ENCODE data around the gene ELMO2. TPM values are rescaled to one million over a fixed set of nuclear protein-coding genes. Genes with fewer than 3 reads are reported as not detected.

The ELMO2 gene
- total RNA-seq, 2 experiments from 2014 or later, result 85.6 to 97.6 TPM

- peak; percentile 88 for DNase-seq
- H3K27ac Mint-ChIP-seq, result peak overlapping the region; percentile 91
- ChIA-PET POLR2A (interaction anchor here (0.6 to 3.5 kb wide), 20 partner anchors 8 to 992 kb away, joined by 3 to 13 read pairs (median 4); partner anchors contain the start of genes ACOT8, PCIF1, TP53RK and ZMYND8), CTCF (interaction anchor here (1.0 to 1.9 kb wide), 6 partner anchors 9 to 48 kb away, joined by 3 to 9 read pairs (median 6); partner anchors contain the start of gene ELMO2)
- peaks cover 81% of the 10 kb centered on the region for H3K36me3 Mint-ChIP-seq (ENCODE audit: low read depth)
- H3K9me3 Mint-ChIP-seq, result no peaks in the 10 kb centered on the region
- peaks cover 74% of the 10 kb centered on the region for H3K4me1 Mint-ChIP-seq
- peak overlapping the region; percentile 93 for H3K4me3 Mint-ChIP-seq
- H3K27me3 Mint-ChIP-seq, result no peaks in the 10 kb centered on the region
Measured at GRCh38 chr20:46363874-46364669, 42.3 kb downstream of the ELMO2 start.

GRCh38 chr20:46362921-46363867, 43.2 kb downstream of the ELMO2 start:
- Mint-ChIP-seq H3K4me1 (peaks cover 70% of the 10 kb centered on the region), H3K4me3 (peak overlapping the region; percentile 93), H3K27me3 (no peaks in the 10 kb centered on the region), H3K9me3 (no peaks in the 10 kb centered on the region), H3K36me3 (ENCODE audit: low read depth) (peaks cover 73% of the 10 kb centered on the region), H3K27ac (peak overlapping the region; percentile 91)
- ChIA-PET POLR2A (interaction anchor here (0.7 to 3.5 kb wide), 14 partner anchors 8 to 993 kb away, joined by 3 to 13 read pairs (median 4); partner anchors contain the start of genes ACOT8, PCIF1, ZMYND8 and ZNF335), CTCF (interaction anchor here (1.6 to 1.9 kb wide), 3 partner anchors 14 to 43 kb away, joined by 6 to 9 read pairs (median 7); partner anchors contain the start of gene ELMO2)
- no peak for DNase-seq

- Mint-ChIP-seq H3K27me3 (no peaks in the 10 kb centered on the region), H3K9me3 (no peaks in the 10 kb centered on the region), H3K4me3 (peak overlapping the region; percentile 93), H3K4me1 (peaks cover 77% of the 10 kb centered on the region), H3K36me3 (ENCODE audit: low read depth) (peaks cover 62% of the 10 kb centered on the region), H3K27ac (peak overlapping the region; percentile 91)
- ChIA-PET POLR2A (interaction anchor here (0.8 kb wide), 1 partner anchor 55 kb away, joined by 3 read pairs; no protein-coding TSS in a partner anchor), CTCF (interaction anchor here (1.1 to 1.3 kb wide), 3 partner anchors 12 to 39 kb away, joined by 3 to 5 read pairs (median 3); no protein-coding TSS in a partner anchor)
- DNase-seq, result no peak
Measured at GRCh38 chr20:46361811-46362210, 44.6 kb downstream of the ELMO2 start.

DNA sequence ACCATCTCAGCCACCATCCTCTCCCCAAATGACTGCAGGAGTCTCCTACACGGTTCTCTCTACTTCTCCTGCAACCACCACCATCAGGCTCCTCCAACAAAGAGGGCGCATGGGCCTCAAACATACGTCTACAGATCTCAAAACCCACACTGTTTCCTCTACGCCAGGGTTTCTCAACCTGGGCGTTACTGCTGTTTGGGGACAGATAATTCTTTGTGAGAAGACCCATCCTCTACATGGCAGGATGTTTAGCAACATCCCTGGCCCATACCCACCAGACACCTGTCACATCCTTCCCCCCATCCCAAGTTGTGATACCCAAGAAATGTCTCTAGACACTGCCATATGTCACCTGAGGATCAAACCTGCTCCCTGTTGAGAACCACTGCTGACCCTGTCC, 45.0 kb downstream of the ELMO2 start:
- H3K27me3 Mint-ChIP-seq, result no peaks in the 10 kb centered on the region
- H3K36me3 Mint-ChIP-seq (ENCODE audit: low read depth), result peaks cover 57% of the 10 kb centered on the region
- H3K9me3 Mint-ChIP-seq, result no peaks in the 10 kb centered on the region
- H3K4me3 Mint-ChIP-seq, result peak overlapping the region; percentile 93
- ChIA-PET POLR2A (interaction anchor here (0.8 kb wide), 1 partner anchor 54 kb away, joined by 3 read pairs; no protein-coding TSS in a partner anchor), CTCF (interaction anchor here (1.1 to 1.3 kb wide), 3 partner anchors 11 to 39 kb away, joined by 3 to 5 read pairs (median 3); no protein-coding TSS in a partner anchor)
- DNase-seq, result peak; percentile 45
- peak overlapping the region; percentile 91 for H3K27ac Mint-ChIP-seq
- H3K4me1 Mint-ChIP-seq, result peaks cover 73% of the 10 kb centered on the region

DNA sequence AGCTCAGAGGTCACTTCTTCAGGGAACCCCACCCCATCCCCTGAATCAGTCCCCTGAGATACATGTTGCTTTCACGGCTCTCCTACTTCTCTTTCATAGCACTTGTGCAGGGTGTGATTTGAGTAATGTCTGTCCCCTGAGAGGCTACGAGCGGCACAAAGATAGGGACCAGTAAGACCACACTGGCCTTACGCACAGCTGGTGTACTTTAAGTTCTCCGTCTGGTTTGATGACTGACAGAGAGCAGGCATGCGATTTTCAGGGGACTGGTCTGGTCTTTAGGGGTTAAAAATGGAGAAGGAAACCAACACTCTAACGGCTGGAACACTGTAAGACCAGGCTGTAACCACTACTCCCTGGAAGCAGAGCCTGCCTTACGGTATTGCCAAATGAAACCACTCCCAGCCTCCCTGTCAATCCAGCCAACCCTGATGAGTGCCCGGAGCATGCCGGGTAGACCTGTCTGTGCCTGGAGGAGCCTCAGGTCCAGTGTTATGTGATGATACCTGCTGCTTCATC, 47.1 kb downstream of the ELMO2 start:
- CTCF ChIA-PET, result interaction anchor here (0.7 kb wide), 1 partner anchor 10 kb away, joined by 3 read pairs; no protein-coding TSS in a partner anchor
- no peak for DNase-seq
- peaks cover 46% of the 10 kb centered on the region for H3K36me3 Mint-ChIP-seq (ENCODE audit: low read depth)
- peaks cover 52% of the 10 kb centered on the region for H3K4me1 Mint-ChIP-seq
- POLR2A ChIA-PET, result no interaction called here
- peak overlapping the region; percentile 11 for H3K27ac Mint-ChIP-seq
- no peaks in the 10 kb centered on the region for H3K27me3 Mint-ChIP-seq
- H3K4me3 Mint-ChIP-seq, result no peak overlapping the region
- no peaks in the 10 kb centered on the region for H3K9me3 Mint-ChIP-seq

DNA sequence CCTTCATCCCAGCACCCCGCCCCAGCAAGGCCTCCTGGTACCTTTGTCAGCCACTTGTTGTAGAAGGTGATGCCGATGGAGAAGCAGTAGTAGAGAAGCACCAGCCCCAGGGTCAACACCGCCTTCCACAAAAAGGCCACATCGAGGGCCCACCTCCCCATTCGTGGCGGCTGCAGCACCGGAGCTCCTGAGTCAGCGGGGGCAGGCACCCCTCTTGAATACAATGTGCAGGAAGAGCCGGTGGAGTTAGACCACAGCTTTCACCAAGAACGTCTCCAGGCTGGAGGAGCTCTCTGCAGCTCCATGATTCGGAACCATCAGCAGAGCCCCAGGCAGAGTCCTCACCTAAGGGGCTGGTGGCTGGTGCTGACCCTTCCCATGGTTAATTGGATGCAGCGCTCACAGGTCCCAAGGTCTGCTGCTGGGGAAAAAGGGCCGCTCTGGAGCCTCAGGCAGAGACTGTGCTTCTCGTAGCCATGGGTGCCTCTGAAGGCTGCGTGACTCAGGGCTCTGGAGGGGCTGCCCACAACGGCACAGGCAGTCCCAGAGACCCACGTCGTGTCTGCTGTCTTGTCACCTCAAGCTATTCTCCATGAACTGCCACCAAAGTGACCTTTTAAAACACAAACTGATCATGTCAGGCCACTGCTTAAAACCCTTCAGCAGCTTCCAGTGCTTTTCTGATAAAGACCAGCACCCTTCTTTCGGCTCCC, 47.9 kb downstream of the ELMO2 start:
- Mint-ChIP-seq H3K9me3 (no peaks in the 10 kb centered on the region), H3K27me3 (no peaks in the 10 kb centered on the region), H3K27ac (no peak overlapping the region), H3K4me1 (peaks cover 49% of the 10 kb centered on the region), H3K36me3 (ENCODE audit: low read depth) (peaks cover 42% of the 10 kb centered on the region), H3K4me3 (no peak overlapping the region)
- no peak for DNase-seq
- POLR2A ChIA-PET, result no interaction called here
- CTCF ChIA-PET, result interaction anchor here (0.7 to 1.0 kb wide), 2 partner anchors 10 kb away, joined by 3 to 5 read pairs; no protein-coding TSS in a partner anchor

GRCh38 chr20:46357030-46357514, 49.3 kb downstream of the ELMO2 start:
- Mint-ChIP-seq H3K4me1 (peaks cover 34% of the 10 kb centered on the region), H3K27ac (no peak overlapping the region), H3K4me3 (no peak overlapping the region), H3K9me3 (no peaks in the 10 kb centered on the region), H3K27me3 (no peaks in the 10 kb centered on the region), H3K36me3 (ENCODE audit: low read depth) (peaks cover 33% of the 10 kb centered on the region)
- ChIA-PET POLR2A (no interaction called here), CTCF (interaction anchor here (0.8 kb wide), 1 partner anchor 11 kb away, joined by 3 read pairs; no protein-coding TSS in a partner anchor)
- no peak for DNase-seq

DNA sequence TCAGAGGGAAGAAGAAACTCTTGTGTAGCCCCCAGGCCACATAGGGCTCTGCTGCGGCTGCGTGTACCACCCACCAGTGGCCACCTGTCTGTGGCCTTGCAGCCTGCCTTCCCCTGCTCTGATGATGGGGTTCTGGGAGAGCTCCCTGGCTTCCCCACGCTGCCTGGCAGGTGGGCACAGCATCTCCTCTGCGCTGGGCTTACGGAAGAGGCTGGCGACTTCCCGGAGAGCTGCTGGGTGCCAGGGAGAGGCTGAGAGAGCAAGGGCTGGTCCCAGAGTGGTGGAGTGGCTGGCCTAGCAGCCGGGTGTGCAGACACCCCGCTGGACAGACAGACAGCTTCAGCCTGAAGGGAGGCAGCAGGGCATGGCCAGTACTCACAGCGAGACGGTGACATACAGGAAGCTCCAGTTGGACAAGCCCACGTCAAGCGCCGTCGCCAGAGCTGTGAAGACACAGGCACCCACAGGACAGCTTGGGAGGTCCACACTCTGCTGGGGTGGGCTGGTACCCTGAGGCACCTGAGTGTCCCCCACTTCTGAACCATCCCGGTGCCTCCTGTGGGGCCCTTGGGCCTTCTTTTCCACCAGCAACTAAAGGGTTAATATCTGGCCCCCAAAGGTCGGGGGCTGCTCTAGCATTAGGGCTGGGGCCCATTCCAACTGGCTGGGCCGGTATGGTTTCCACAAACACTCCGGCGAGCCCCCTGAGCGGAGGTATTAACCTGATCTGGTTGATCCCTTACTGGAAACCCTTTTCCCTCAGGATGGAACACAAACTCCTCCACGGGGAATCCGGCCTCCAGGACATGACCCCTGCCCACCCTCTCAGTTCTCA, 50.0 kb downstream of the ELMO2 start:
- H3K4me1 Mint-ChIP-seq, result peaks cover 28% of the 10 kb centered on the region
- POLR2A ChIA-PET, result interaction anchor here (1.0 kb wide), 1 partner anchor 7 kb away, joined by 3 read pairs; no protein-coding TSS in a partner anchor
- no peak for DNase-seq
- no peak overlapping the region for H3K4me3 Mint-ChIP-seq
- CTCF ChIA-PET, result no interaction called here
- H3K9me3 Mint-ChIP-seq, result no peaks in the 10 kb centered on the region
- H3K36me3 Mint-ChIP-seq (ENCODE audit: low read depth), result peaks cover 31% of the 10 kb centered on the region
- no peaks in the 10 kb centered on the region for H3K27me3 Mint-ChIP-seq
- H3K27ac Mint-ChIP-seq, result no peak overlapping the region

DNA sequence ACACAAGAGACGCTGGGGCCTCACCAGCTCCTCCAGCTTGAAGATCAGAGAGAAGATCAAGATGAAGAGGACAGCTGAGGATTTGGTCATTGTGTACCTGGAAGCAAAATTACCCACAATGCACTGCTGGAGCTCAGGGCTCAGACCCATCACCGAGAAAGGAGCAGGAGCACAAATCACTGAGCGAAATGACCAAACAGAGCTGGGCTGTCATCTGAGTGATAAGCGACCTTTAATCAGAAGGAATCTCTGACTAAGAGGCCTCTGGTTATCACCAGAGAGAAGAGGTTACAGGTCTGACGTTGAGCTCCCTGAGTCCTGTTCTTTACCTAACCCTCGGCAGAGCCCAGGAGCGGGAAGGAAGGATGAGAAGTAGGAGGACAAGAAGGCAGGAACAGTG, 50.6 kb downstream of the ELMO2 start:
- peaks cover 28% of the 10 kb centered on the region for H3K36me3 Mint-ChIP-seq (ENCODE audit: low read depth)
- no peak overlapping the region for H3K4me3 Mint-ChIP-seq
- POLR2A ChIA-PET, result interaction anchor here (1.0 kb wide), 1 partner anchor 8 kb away, joined by 3 read pairs; no protein-coding TSS in a partner anchor
- H3K27ac Mint-ChIP-seq, result no peak overlapping the region
- no peak for DNase-seq
- CTCF ChIA-PET, result no interaction called here
- no peaks in the 10 kb centered on the region for H3K27me3 Mint-ChIP-seq
- H3K9me3 Mint-ChIP-seq, result no peaks in the 10 kb centered on the region
- peaks cover 27% of the 10 kb centered on the region for H3K4me1 Mint-ChIP-seq

DNA sequence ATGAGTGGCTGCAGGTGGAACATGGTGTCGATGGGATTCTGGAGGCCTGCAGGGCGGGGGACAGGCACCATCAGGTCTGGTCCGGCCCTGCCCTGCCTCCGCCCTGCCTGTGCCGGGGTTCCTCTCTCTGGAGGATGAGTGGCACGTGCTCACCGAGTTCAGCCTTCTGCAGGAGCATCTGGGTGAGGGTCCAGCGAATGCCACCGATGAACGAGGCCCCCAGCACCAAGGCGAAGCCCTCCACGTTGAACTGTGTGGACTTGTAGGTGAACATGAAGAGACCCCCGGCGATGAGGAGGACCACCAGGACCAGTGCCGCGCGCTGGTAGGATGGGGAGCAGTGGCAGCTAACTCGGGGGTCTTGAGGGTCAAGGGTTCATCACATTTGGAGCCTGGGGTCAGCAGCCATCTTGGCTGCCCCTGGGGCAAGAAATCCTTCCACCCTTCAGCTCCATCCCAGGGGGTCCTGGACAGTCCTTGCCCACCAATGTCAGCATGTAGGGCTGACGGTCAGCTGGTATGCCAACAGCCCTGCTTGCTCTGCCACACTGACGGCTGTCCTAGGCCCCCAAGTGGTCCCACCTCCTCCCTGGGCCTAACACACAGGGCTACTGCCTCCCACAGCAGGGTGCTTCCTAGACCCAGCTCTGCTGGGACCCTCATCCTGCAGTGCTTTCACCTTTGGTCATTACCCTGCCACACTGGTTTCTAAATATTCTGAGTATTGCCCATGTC, 51.3 kb downstream of the ELMO2 start:
- Mint-ChIP-seq H3K9me3 (no peaks in the 10 kb centered on the region), H3K27me3 (no peaks in the 10 kb centered on the region), H3K27ac (no peak overlapping the region), H3K4me1 (peaks cover 32% of the 10 kb centered on the region), H3K36me3 (ENCODE audit: low read depth) (peaks cover 30% of the 10 kb centered on the region), H3K4me3 (no peak overlapping the region)
- ChIA-PET CTCF (no interaction called here), POLR2A (interaction anchor here (1.0 to 1.5 kb wide), 2 partner anchors 8 to 9 kb away, joined by 3 read pairs; no protein-coding TSS in a partner anchor)
- no peak for DNase-seq

DNA sequence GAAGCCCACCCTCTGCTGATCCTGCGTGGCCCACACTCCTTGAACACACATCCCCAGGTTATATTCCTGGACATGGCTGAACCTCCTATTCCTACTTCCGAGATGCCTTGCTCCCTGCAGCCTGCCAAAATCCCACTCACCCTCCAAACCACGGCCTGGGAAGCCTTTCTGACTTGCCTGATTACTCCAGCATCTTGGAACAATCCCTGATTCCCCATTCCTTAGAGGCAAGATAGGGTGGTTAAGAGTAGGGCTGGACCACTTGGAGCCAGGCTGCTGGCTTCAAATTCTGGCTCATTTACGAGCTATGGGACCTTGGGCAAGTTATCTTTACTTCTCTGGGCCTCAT, 52.2 kb downstream of the ELMO2 start:
- H3K27me3 Mint-ChIP-seq, result no peaks in the 10 kb centered on the region
- no peak overlapping the region for H3K27ac Mint-ChIP-seq
- POLR2A ChIA-PET, result interaction anchor here (1.5 kb wide), 1 partner anchor 10 kb away, joined by 3 read pairs; no protein-coding TSS in a partner anchor
- peaks cover 22% of the 10 kb centered on the region for H3K36me3 Mint-ChIP-seq (ENCODE audit: low read depth)
- CTCF ChIA-PET, result no interaction called here
- no peak for DNase-seq
- H3K9me3 Mint-ChIP-seq, result no peaks in the 10 kb centered on the region
- no peak overlapping the region for H3K4me3 Mint-ChIP-seq
- H3K4me1 Mint-ChIP-seq, result peaks cover 29% of the 10 kb centered on the region
